Ectodermal cell (in vitro differentiated cells): ENCODE measurements around the gene ZNF396.

ENCODE experiments used
- H3K27ac ChIP-seq: 2 replicates; pipeline ENCODE4 v1.7.0; 2013; ENCODE audit warnings: mild to moderate bottlenecking, low read depth, low read length; ENCODE audit not compliant: insufficient read depth, poor library complexity, severe bottlenecking
- H3K27me3 ChIP-seq: 2 replicates; pipeline ENCODE4 v1.7.0; 2013; ENCODE audit warnings: mild to moderate bottlenecking, low read length; ENCODE audit not compliant: insufficient read depth, control insufficient read depth, poor library complexity, severe bottlenecking
- H3K36me3 ChIP-seq: one replicate; pipeline ENCODE4 v1.7.0; 2013; ENCODE audit warnings: low read length; ENCODE audit not compliant: control insufficient read depth, insufficient read depth
- H3K4me1 ChIP-seq: one replicate; pipeline ENCODE4 v1.7.0; 2013; ENCODE audit warnings: low read length; ENCODE audit not compliant: control insufficient read depth, insufficient read depth
- H3K4me3 ChIP-seq: 2 replicates; pipeline ENCODE4 v1.7.0; 2013; ENCODE audit warnings: low read depth, low read length, control low read depth; ENCODE audit not compliant: insufficient read depth
- H3K9me3 ChIP-seq: 2 replicates; pipeline ENCODE4 v1.7.0; 2013; ENCODE audit warnings: mild to moderate bottlenecking, low read length, moderate library complexity; ENCODE audit not compliant: control insufficient read depth
- WGBS, 2 experiments: methylation state at CpG; one replicate each; pipeline ENCODE4 v1.1.7; 2013; ENCODE audit warnings: missing lambda C conversion rate in 2 of 2; 5-methylcytosine and 5-hydroxymethylcytosine counted together

Gene ZNF396

GRCh38 chr18:35409911-35410310 lies 32.8 kb upstream of the ZNF396 start:
- no peaks in the 10 kb centered on the region for H3K36me3 ChIP-seq
- H3K4me1 ChIP-seq: no peaks in the 10 kb centered on the region
- no peak overlapping the region for H3K4me3 ChIP-seq
- no peak overlapping the region for H3K27ac ChIP-seq
- H3K9me3 ChIP-seq: no peaks in the 10 kb centered on the region
- H3K27me3 ChIP-seq: no peaks in the 10 kb centered on the region
- 85 to 91% methylated on average over 3 of the region's 3 CpGs for WGBS, 2 experiments

DNA sequence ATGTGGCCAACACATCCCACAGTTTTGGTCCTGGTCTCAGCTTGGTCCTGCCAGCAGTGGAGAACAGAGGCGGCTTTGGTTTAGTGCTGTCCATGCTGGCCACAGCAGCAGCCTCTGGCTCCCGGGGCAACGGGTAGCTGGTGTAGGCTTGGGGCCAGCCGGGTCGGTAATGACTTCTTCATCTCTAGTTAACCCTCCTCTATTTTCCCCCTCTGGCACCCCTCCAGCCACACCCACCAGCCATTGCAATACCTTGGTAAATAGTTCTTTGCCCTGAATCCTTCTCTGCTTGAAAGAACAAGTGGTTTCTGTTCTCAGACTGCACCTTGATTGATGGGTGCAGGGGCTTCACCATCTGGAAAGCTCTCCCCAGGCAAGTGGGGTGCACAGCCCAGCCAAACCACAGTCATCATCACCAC lies 31.7 kb upstream of the ZNF396 start:
- Histone ChIP-seq H3K36me3 (no peaks in the 10 kb centered on the region), H3K27ac (no peak overlapping the region), H3K4me3 (no peak overlapping the region), H3K4me1 (no peaks in the 10 kb centered on the region), H3K27me3 (no peaks in the 10 kb centered on the region), H3K9me3 (no peaks in the 10 kb centered on the region)
- WGBS, 2 experiments: 91 to 94% methylated on average over 5 of the region's 5 CpGs

- no peak overlapping the region for H3K4me3 ChIP-seq
- no peaks in the 10 kb centered on the region for H3K9me3 ChIP-seq
- H3K27ac ChIP-seq: no peak overlapping the region
- H3K36me3 ChIP-seq: no peaks in the 10 kb centered on the region
- WGBS, 2 experiments: 47 to 87% methylated on average over 2 to 5 of the region's 5 CpGs
- no peaks in the 10 kb centered on the region for H3K4me1 ChIP-seq
- H3K27me3 ChIP-seq: no peaks in the 10 kb centered on the region
Observed at GRCh38 chr18:35407871-35408481, 30.8 kb upstream of the ZNF396 start.

DNA sequence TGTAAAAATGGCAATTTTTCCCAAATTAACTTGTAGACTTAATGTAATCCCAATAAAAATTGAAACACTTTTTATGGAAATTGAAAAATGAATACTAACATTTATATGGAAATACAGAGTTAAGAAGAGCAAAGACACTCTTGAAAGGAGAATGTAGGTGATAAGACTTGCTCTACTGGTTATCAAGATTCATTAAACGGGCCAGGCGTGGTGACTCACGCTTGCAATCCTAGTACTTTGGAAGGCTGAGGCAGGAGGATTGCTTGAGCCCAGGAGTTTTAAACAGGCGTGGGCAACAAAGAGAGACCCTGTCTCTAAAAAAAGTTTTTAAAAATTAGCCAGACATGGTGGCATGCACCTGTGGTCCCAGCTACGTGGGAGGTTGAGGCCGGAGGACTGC lies 29.5 kb upstream of the ZNF396 start:
- no peak overlapping the region for H3K4me3 ChIP-seq
- WGBS, 2 experiments: 90 to 91% methylated on average over 6 of the region's 6 CpGs
- H3K36me3 ChIP-seq: no peaks in the 10 kb centered on the region
- H3K4me1 ChIP-seq: no peaks in the 10 kb centered on the region
- no peaks in the 10 kb centered on the region for H3K27me3 ChIP-seq
- H3K27ac ChIP-seq: no peak overlapping the region
- H3K9me3 ChIP-seq: no peaks in the 10 kb centered on the region

- H3K4me3 ChIP-seq: no peak overlapping the region
- no peaks in the 10 kb centered on the region for H3K9me3 ChIP-seq
- no peaks in the 10 kb centered on the region for H3K4me1 ChIP-seq
- H3K27me3 ChIP-seq: no peaks in the 10 kb centered on the region
- no peak overlapping the region for H3K27ac ChIP-seq
- 96 to 98% methylated on average over 2 of the region's 2 CpGs for WGBS, 2 experiments
- H3K36me3 ChIP-seq: no peaks in the 10 kb centered on the region
Observed at GRCh38 chr18:35397976-35398375, 20.8 kb upstream of the ZNF396 start.

DNA sequence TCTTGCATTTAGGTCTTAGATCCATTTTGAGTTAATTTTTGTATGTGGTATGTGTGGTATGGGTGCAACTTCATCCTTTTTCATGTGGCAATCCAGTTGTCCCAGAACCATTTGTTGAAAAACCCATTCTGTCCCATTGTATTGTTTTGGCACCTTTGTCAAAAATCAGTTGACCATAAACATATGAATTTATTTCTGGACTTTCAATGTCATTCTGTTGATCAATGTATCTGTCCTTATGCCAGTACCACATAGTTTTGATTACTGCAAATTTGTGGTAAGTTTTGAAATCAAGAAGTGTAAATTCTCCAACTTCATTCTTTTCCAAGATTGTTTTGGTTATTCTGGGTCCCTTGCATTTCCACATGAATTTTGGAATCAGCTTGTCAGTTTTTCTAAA lies 16.6 kb upstream of the ZNF396 start:
- H3K9me3 ChIP-seq: no peaks in the 10 kb centered on the region
- H3K4me3 ChIP-seq: no peak overlapping the region
- no peaks in the 10 kb centered on the region for H3K4me1 ChIP-seq
- H3K27ac ChIP-seq: no peak overlapping the region
- no peaks in the 10 kb centered on the region for H3K36me3 ChIP-seq
- H3K27me3 ChIP-seq: no peaks in the 10 kb centered on the region

DNA sequence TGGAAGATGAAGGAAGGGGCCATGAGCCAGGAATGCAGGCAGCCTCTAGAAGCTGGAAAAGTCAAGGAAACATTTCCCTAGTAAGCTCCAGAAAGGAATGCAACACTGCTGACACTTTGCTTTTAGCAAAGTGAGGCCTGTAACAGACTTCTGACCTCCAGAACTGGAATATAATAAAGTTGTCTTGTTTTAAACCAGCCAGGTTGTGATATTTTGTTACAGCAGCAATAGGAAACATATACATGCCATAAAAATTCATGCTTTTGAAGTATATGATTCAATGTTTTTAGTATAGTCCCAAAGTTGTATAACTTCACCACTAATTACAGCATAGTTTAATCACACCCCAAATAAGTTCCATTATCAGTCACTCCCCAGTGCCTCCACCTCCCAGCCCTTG lies 15.2 kb upstream of the ZNF396 start:
- H3K4me1 ChIP-seq: no peaks in the 10 kb centered on the region
- H3K27ac ChIP-seq: no peak overlapping the region
- H3K4me3 ChIP-seq: no peak overlapping the region
- H3K36me3 ChIP-seq: no peaks in the 10 kb centered on the region
- H3K27me3 ChIP-seq: no peaks in the 10 kb centered on the region
- H3K9me3 ChIP-seq: no peaks in the 10 kb centered on the region

GRCh38 chr18:35390951-35391700 lies 14.0 kb upstream of the ZNF396 start:
- H3K36me3 ChIP-seq: no peaks in the 10 kb centered on the region
- no peaks in the 10 kb centered on the region for H3K4me1 ChIP-seq
- H3K4me3 ChIP-seq: no peak overlapping the region
- no peak overlapping the region for H3K27ac ChIP-seq
- WGBS, 2 experiments: 52 to 77% methylated on average over 2 to 3 of the region's 3 CpGs
- no peaks in the 10 kb centered on the region for H3K9me3 ChIP-seq
- no peaks in the 10 kb centered on the region for H3K27me3 ChIP-seq

DNA sequence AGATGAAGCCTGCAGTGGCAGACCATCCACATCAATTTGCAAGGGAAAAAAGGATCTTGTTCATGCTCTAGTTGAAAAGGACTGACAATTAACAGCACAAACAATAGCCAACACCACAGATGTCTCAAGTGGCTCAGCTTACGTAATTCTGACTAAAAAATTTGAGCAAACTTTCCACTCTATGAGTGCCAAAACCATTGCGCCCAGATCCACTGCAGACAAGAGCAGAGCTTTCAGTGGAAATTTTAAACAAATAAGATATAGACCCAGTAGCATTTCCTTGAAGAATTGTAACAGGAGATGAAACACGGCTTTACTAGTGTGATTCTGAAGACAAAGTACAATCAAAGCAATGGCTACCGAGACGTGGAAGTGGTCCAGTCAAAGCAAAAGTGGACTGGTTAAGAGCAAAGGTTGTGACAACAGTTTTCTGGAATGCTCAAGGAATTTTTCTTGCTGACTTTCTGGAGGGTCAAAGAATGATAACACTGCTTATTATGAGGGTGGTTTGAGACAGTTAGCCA lies 12.0 kb upstream of the ZNF396 start:
- H3K36me3 ChIP-seq: no peaks in the 10 kb centered on the region
- WGBS, 2 experiments: 78 to 84% methylated on average over 5 of the region's 5 CpGs
- H3K27ac ChIP-seq: no peak overlapping the region
- H3K4me1 ChIP-seq: no peaks in the 10 kb centered on the region
- H3K27me3 ChIP-seq: no peaks in the 10 kb centered on the region
- no peaks in the 10 kb centered on the region for H3K9me3 ChIP-seq
- H3K4me3 ChIP-seq: no peak overlapping the region

DNA sequence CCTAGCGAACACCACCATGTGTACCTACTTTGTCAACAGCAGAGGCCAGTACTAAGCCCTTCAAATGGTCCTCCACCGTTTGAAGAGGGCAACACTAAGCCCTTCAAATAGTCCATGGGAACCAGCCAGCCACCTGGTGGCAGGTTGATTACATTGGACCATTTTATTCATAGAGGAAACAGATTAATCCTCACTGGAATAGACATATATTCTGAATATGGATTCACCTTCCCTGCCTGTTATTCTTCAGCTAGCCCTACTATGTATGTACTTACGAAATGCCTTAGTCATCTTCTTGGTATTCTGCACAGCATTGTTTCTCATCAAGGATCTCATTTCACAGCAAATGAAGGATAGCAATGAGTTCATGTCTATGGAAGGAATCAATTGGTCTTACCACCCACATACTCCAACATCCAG lies 10.0 kb upstream of the ZNF396 start:
- Histone ChIP-seq H3K4me1 (no peaks in the 10 kb centered on the region), H3K9me3 (no peaks in the 10 kb centered on the region), H3K4me3 (no peak overlapping the region), H3K27me3 (no peaks in the 10 kb centered on the region), H3K36me3 (no peaks in the 10 kb centered on the region), H3K27ac (no peak overlapping the region)
- 73 to 80% methylated on average over 3 of the region's 3 CpGs for WGBS, 2 experiments
